GM12874 (cell line): Measurements from ENCODE around the gene BCL2L12.

Source experiments
- CTCF ChIP-seq: IDR thresholded peaks from 2 replicates; pipeline ENCODE4 v1.5.1; 2011; ENCODE audit warnings: low read depth, mild to moderate bottlenecking, control low read depth, low read length, moderate library complexity; ENCODE audit not compliant: insufficient read depth

Gene BCL2L12

GRCh38 chr19:49651029-49651819, 14.5 kb upstream of the BCL2L12 start:
- TF ChIP-seq CTCF: no peak

GRCh38 chr19:49651820-49652550, 13.7 kb upstream of the BCL2L12 start:
- TF ChIP-seq CTCF: no peak

GRCh38 chr19:49652551-49653465, 12.9 kb upstream of the BCL2L12 start:
- no peak for TF ChIP-seq CTCF

- TF ChIP-seq CTCF: no peak
These were observed 12.3 kb upstream of the BCL2L12 start for GRCh38 chr19:49653466-49653806.

GRCh38 chr19:49654581-49654980, 11.2 kb upstream of the BCL2L12 start:
- no peak for TF ChIP-seq CTCF

GRCh38 chr19:49655570-49656455, 9.9 kb upstream of the BCL2L12 start:
- no peak for TF ChIP-seq CTCF
